SK-N-SH (cell line): ENCODE measurements around the gene P2RY12. TPM values are rescaled to one million over a fixed set of nuclear protein-coding genes. Genes with fewer than 3 reads are reported as not detected.

ENCODE experiments used
- CTCF ChIA-PET: fragments of 300-600, 350-600 bp; formaldehyde crosslinking; extraction: SDS; loops from one replicate; lab custom pipeline; 2021; lab: Yijun Ruan, JAX
- POLR2A ChIA-PET: fragments of 350-600 bp; sonication (Branson Sonifier 250); formaldehyde crosslinking; extraction: SDS; loops from one replicate; lab custom pipeline; 2020; ENCODE audit warnings: antibody characterized with exemption, inconsistent platforms; lab: Yijun Ruan, JAX
- DNase-seq: peaks from one replicate; pipeline ENCODE4 v3.0.0; 2012
- H2AFZ ChIP-seq: fragments of 200-600 bp; sonication (generic); 2 replicates; pipeline ENCODE4 v1.8.1; 2016; ENCODE audit warnings: antibody characterized with exemption, mild to moderate bottlenecking, low read depth
- H3F3A ChIP-seq: fragments of 200-600 bp; sonication (generic); replicated peaks from 2 replicates; pipeline ENCODE3; 2016; ENCODE audit warnings: antibody characterized with exemption, mild to moderate bottlenecking; ENCODE audit not compliant: insufficient read depth
- H3K27ac ChIP-seq, 2 experiments: fragments of 200-500 bp in 1 of 2; fragments of 200-600 bp in 1 of 2; sonication (Bioruptor generic) in 1 of 2; sonication (generic), shearing (Covaris generic) in 1 of 2; 2 replicates each; pipeline versions ENCODE4 v1.5.1 to v1.6.1; 2014 to 2016; ENCODE audit warnings: low read depth in 2 of 2, inconsistent platforms in 1 of 2, low read length in 1 of 2, mild to moderate bottlenecking in 1 of 2, mixed read lengths in 1 of 2
- H3K27me3 ChIP-seq: fragments of 200-600 bp; sonication (generic), shearing (Covaris generic); 2 replicates; pipeline ENCODE4 v1.6.1; 2016; ENCODE audit warnings: mixed run types; ENCODE audit not compliant: insufficient read depth
- H3K36me3 ChIP-seq, 2 experiments: fragments of 200-500 bp in 1 of 2; fragments of 200-600 bp in 1 of 2; sonication (Bioruptor generic) in 1 of 2; sonication (generic) in 1 of 2; replicated peaks in 1 of 2; 2 replicates each; pipeline versions ENCODE3 to v1.5.1; 2014 to 2016; ENCODE audit warnings: low read length in 1 of 2, mild to moderate bottlenecking in 1 of 2; ENCODE audit not compliant: insufficient read depth in 2 of 2, control insufficient read depth in 1 of 2
- H3K4me1 ChIP-seq, 2 experiments: fragments of 200-500 bp in 1 of 2; fragments of 200-600 bp in 1 of 2; sonication (Bioruptor generic) in 1 of 2; sonication (generic), shearing (Covaris generic) in 1 of 2; 2 replicates each; pipeline versions ENCODE4 v1.5.1 to v1.6.1; 2014 to 2016; ENCODE audit warnings: low read depth in 1 of 2, low read length in 1 of 2, mixed run types in 1 of 2; ENCODE audit not compliant: insufficient read depth in 2 of 2, control insufficient read depth in 1 of 2
- H3K4me2 ChIP-seq: fragments of 200-600 bp; sonication (generic), shearing (Covaris generic); 2 replicates; pipeline ENCODE4 v1.6.1; 2017; ENCODE audit warnings: mixed run types
- H3K4me3 ChIP-seq, 2 experiments: fragments of 200-500 bp in 1 of 2; fragments of 200-600 bp in 1 of 2; sonication (Bioruptor generic) in 1 of 2; sonication (generic), shearing (Covaris generic) in 1 of 2; 2 replicates each; pipeline versions ENCODE4 v1.5.1 to v1.8.1; 2014 to 2016; ENCODE audit warnings: low read depth in 2 of 2, inconsistent platforms in 1 of 2, low read length in 1 of 2, mild to moderate bottlenecking in 1 of 2, mixed read lengths in 1 of 2, moderate library complexity in 1 of 2
- H3K79me2 ChIP-seq: fragments of 200-600 bp; sonication (generic); 2 replicates; pipeline ENCODE4 v1.8.1; 2017; ENCODE audit warnings: mild to moderate bottlenecking; ENCODE audit not compliant: insufficient read depth
- H3K9ac ChIP-seq: fragments of 200-600 bp; sonication (generic); 2 replicates; pipeline ENCODE4 v1.6.1; 2017; ENCODE audit warnings: mixed run types
- H3K9me2 ChIP-seq: fragments of 200-600 bp; sonication (generic); 2 replicates; pipeline ENCODE4 v1.6.1; 2017; ENCODE audit warnings: mixed run types
- H3K9me3 ChIP-seq: fragments of 200-600 bp; sonication (generic); 2 replicates; pipeline ENCODE4 v1.6.1; 2017; ENCODE audit warnings: mixed run types, mild to moderate bottlenecking, moderate library complexity
- H4K20me1 ChIP-seq: fragments of 200-600 bp; sonication (generic); 2 replicates; pipeline ENCODE4 v1.6.1; 2017; ENCODE audit warnings: mild to moderate bottlenecking, mixed run types; ENCODE audit not compliant: insufficient read depth
- CHD2 ChIP-seq: fragments of 150-350 bp; IDR thresholded peaks from 2 replicates; pipeline ENCODE4 v1.6.1; 2018; ENCODE audit warnings: low read length; ENCODE audit not compliant: partially characterized antibody
- FOSL2 ChIP-seq: IDR thresholded peaks from 2 replicates; pipeline ENCODE4 v1.4.0; 2012; ENCODE audit warnings: low read depth, mild to moderate bottlenecking, moderate library complexity, borderline replicate concordance
- FOXJ3 ChIP-seq: sonication (generic); formaldehyde crosslinking; IDR thresholded peaks from 2 replicates; pipeline ENCODE4 v1.5.1; 2020; ENCODE audit warnings: mild to moderate bottlenecking, missing genetic modification reagents
- JUND ChIP-seq: IDR thresholded peaks from 2 replicates; pipeline ENCODE4 v1.4.0; 2012
- MEF2A ChIP-seq: IDR thresholded peaks from 2 replicates; pipeline ENCODE4 v1.4.0; 2012; ENCODE audit warnings: low read depth, borderline replicate concordance
- NRF1 ChIP-seq: IDR thresholded peaks from 2 replicates; pipeline ENCODE4 v1.6.1; 2012; ENCODE audit warnings: low read depth, mild to moderate bottlenecking, low read length
- POLR2AphosphoS5 ChIP-seq: IDR thresholded peaks from 2 replicates; pipeline ENCODE4 v1.6.1; 2012; ENCODE audit warnings: low read depth, low read length
- RAD21 ChIP-seq: IDR thresholded peaks from 2 replicates; pipeline ENCODE4 v1.6.1; 2012; ENCODE audit warnings: mild to moderate bottlenecking, low read length
- RCOR1 ChIP-seq: fragments of 150-350 bp; IDR thresholded peaks from 2 replicates; pipeline ENCODE4 v1.6.1; 2017; ENCODE audit warnings: antibody characterized with exemption, low read length
- SMC3 ChIP-seq: IDR thresholded peaks from 2 replicates; pipeline ENCODE4 v1.6.1; 2012; ENCODE audit warnings: low read depth, low read length, improper control_type of control experiment
- WGBS: methylation state at CpG from one replicate; pipeline ENCODE4 v1.1.6; 2017; ENCODE audit warnings: low lambda C conversion rate; 5-methylcytosine and 5-hydroxymethylcytosine counted together
- polyA plus RNA-seq, 3 experiments: library from polyadenylated mRNA; depleted of rRNA; stranded (reverse); fragments of >200 nt; gene quantifications; 2 replicates each; pipeline ENCODE4 v1.2.3, GENCODE V29; 2012
- TF ChIP-seq, protein P1 (sequence below): IDR thresholded peaks from 2 replicates; pipeline ENCODE4 v1.4.0; 2012; ENCODE audit warnings: low read depth
- TF ChIP-seq, protein P2 (sequence below): fragments of 150-350 bp; IDR thresholded peaks from 2 replicates; pipeline ENCODE4 v1.6.1; 2017; ENCODE audit warnings: antibody characterized with exemption, low read length, low read depth, borderline replicate concordance
- TF ChIP-seq, protein P3 (sequence below): IDR thresholded peaks from 2 replicates; pipeline ENCODE4 v1.6.1; 2012; ENCODE audit warnings: mild to moderate bottlenecking, low read depth, low read length, moderate library complexity
- TF ChIP-seq, protein P4 (sequence below): IDR thresholded peaks from 2 replicates; pipeline ENCODE4 v1.4.0; 2012; ENCODE audit warnings: low read depth, borderline replicate concordance

P2RY12 gene
- polyA plus RNA-seq, 1 of the 3 experiments (the other 2 are of a cell fraction) = not detected

DNA sequence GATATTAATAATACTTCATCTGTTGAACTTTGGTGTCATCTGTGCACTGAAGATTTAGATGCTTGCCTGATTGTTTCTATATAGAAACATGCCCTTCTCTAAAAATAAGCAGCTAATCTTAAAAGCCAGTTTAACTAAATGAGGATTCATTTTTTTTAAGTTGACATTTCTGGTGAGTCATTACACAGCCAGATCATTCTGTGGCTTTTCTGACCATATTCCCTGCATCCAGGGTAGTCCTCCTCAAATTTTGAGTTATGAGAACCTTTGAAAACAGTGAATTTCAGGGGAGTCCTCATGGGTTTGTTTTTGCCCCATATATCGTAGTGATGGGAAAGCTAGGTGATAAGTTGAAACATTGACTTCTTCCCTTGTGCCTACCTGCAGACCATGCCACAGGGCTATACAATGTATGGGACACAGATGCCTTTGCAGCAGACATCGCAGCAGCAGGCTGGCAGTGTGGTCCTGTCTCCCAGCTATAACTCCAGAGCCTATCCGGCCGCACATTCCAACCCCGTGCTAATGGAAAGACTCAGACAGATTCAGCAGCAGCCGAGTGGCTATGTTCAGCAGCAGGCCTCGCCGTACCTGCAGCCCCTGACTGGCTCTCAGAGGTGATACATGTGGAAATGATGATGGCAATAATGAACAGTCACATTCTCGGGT, 26.5 kb upstream of the P2RY12 start:
- no peaks in the 10 kb centered on the region for H3K9me2 ChIP-seq
- no peaks in the 10 kb centered on the region for H3K27me3 ChIP-seq
- POLR2A ChIA-PET = no interaction called here
- H3K4me2 ChIP-seq = peak overlapping the region; percentile 36; the same call in 1 of the 2 replicates
- H3K36me3 ChIP-seq = no peaks in the 10 kb centered on the region
- peak overlapping the region in 1 of 2 experiments; percentile 20; a peak in 2 of 4 replicates for H3K27ac ChIP-seq
- H3K4me3 ChIP-seq = no peak overlapping the region
- CTCF ChIA-PET = interaction anchor here (1.4 kb wide), 1 partner anchor 428 kb away, joined by 3 read pairs; no protein-coding TSS in a partner anchor
- DNase-seq = no peak
- H3K4me1 ChIP-seq = no peaks in the 10 kb centered on the region; a peak in 1 of 4 replicates
- H3K79me2 ChIP-seq = no peaks in the 10 kb centered on the region
- H3K9me3 ChIP-seq = no peaks in the 10 kb centered on the region
- H2AFZ ChIP-seq = no peak overlapping the region
- TF ChIP-seq JUND (0 out of 2 replicates have a peak, but pooled peaks have one; percentile 11), FOSL2 (peak; percentile 15; the same call in 1 of the 2 replicates), POLR2AphosphoS5 (no peak)
- no peaks in the 10 kb centered on the region for H4K20me1 ChIP-seq
- 51% methylated on average over 9 of the region's 9 CpGs for WGBS
- no peak overlapping the region for H3K9ac ChIP-seq
- H3F3A ChIP-seq = peaks cover 6% of the 10 kb centered on the region

DNA sequence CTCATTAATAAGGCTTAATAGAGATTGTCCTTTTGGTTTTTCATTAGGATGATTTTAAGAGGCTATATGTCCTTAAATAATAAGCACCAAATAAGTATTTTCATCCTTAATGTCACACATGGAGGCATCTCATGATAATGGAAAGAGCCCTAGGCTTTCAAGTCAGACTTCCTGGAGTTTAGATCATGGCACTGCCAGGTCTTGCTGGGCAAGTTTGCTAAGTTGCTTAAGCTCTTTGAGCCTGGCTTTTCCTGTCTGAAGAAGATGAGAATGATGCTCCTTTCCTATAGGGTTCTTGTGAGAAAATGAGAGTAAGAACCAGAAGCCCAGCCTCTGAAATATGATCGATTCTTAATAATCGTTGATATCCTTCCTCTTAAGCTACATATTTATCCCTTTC, 23.4 kb upstream of the P2RY12 start:
- no peak overlapping the region for H3K4me2 ChIP-seq
- H3K27ac ChIP-seq = no peak overlapping the region
- no peaks in the 10 kb centered on the region for H3K79me2 ChIP-seq
- no peaks in the 10 kb centered on the region for H3K36me3 ChIP-seq
- no peak for DNase-seq
- no peak overlapping the region for H2AFZ ChIP-seq
- no peak overlapping the region for H3K4me3 ChIP-seq
- WGBS = 71% methylated on average over 2 of the region's 2 CpGs
- no peak overlapping the region for H3K9ac ChIP-seq
- ChIA-PET POLR2A (no interaction called here), CTCF (interaction anchor here (2.3 kb wide), 1 partner anchor 18 kb away, joined by 10 read pairs; no protein-coding TSS in a partner anchor)
- H3K9me3 ChIP-seq = no peaks in the 10 kb centered on the region
- no peaks in the 10 kb centered on the region for H3K9me2 ChIP-seq
- H4K20me1 ChIP-seq = no peaks in the 10 kb centered on the region
- H3F3A ChIP-seq = peaks cover 6% of the 10 kb centered on the region
- H3K27me3 ChIP-seq = no peaks in the 10 kb centered on the region
- TF ChIP-seq POLR2AphosphoS5 (no peak), MEF2A (no peak), SMC3 (no peak)
- H3K4me1 ChIP-seq = no peaks in the 10 kb centered on the region; a peak in 2 of 4 replicates

DNA sequence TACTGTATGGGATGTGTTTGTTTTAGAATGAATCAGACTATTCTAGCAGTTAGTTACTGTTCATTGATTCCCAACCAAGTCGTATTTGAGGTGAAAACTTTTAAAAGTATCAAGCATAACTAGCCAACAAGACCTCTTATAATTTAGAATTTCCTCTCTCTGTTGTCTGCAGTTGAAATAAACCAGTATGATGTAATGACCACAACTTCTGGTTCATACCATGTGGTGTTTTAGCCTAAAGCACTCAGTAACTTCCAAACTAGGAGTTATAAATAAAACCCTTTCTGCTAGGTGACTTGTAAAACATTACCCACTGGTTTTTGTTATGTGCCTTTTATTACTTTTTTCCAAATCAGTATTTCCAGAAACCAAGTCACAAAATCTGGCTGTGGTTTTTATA, 19.8 kb upstream of the P2RY12 start:
- H4K20me1 ChIP-seq = no peaks in the 10 kb centered on the region
- POLR2A ChIA-PET = no interaction called here
- H3K36me3 ChIP-seq = no peaks in the 10 kb centered on the region
- H3K9me3 ChIP-seq = no peaks in the 10 kb centered on the region
- H2AFZ ChIP-seq = no peak overlapping the region
- H3K27me3 ChIP-seq = no peaks in the 10 kb centered on the region
- H3K9ac ChIP-seq = no peak overlapping the region
- DNase-seq = no peak
- H3K4me3 ChIP-seq = no peak overlapping the region
- WGBS = 17% methylated on average over 1 of the region's 1 CpG
- H3K4me2 ChIP-seq = no peak overlapping the region
- H3K79me2 ChIP-seq = no peaks in the 10 kb centered on the region
- H3K4me1 ChIP-seq = peaks cover 0 to 2% of the 10 kb centered on the region in 2 experiments; a peak in 2 of 4 replicates
- H3K9me2 ChIP-seq = no peaks in the 10 kb centered on the region
- no peak overlapping the region for H3K27ac ChIP-seq
- CTCF ChIA-PET = interaction anchor here (1.3 kb wide), 1 partner anchor 21 kb away, joined by 3 read pairs; no protein-coding TSS in a partner anchor
- H3F3A ChIP-seq = no peaks in the 10 kb centered on the region
- TF ChIP-seq CHD2 (no peak), JUND (no peak), RCOR1 (no peak), RAD21 (no peak), NRF1 (no peak), FOXJ3 (no peak)
- TF ChIP-seq, protein P1, sequence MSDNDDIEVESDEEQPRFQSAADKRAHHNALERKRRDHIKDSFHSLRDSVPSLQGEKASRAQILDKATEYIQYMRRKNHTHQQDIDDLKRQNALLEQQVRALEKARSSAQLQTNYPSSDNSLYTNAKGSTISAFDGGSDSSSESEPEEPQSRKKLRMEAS = no peak
- TF ChIP-seq, protein P2, sequence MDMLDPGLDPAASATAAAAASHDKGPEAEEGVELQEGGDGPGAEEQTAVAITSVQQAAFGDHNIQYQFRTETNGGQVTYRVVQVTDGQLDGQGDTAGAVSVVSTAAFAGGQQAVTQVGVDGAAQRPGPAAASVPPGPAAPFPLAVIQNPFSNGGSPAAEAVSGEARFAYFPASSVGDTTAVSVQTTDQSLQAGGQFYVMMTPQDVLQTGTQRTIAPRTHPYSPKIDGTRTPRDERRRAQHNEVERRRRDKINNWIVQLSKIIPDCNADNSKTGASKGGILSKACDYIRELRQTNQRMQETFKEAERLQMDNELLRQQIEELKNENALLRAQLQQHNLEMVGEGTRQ = no peak
- TF ChIP-seq, protein P3, sequence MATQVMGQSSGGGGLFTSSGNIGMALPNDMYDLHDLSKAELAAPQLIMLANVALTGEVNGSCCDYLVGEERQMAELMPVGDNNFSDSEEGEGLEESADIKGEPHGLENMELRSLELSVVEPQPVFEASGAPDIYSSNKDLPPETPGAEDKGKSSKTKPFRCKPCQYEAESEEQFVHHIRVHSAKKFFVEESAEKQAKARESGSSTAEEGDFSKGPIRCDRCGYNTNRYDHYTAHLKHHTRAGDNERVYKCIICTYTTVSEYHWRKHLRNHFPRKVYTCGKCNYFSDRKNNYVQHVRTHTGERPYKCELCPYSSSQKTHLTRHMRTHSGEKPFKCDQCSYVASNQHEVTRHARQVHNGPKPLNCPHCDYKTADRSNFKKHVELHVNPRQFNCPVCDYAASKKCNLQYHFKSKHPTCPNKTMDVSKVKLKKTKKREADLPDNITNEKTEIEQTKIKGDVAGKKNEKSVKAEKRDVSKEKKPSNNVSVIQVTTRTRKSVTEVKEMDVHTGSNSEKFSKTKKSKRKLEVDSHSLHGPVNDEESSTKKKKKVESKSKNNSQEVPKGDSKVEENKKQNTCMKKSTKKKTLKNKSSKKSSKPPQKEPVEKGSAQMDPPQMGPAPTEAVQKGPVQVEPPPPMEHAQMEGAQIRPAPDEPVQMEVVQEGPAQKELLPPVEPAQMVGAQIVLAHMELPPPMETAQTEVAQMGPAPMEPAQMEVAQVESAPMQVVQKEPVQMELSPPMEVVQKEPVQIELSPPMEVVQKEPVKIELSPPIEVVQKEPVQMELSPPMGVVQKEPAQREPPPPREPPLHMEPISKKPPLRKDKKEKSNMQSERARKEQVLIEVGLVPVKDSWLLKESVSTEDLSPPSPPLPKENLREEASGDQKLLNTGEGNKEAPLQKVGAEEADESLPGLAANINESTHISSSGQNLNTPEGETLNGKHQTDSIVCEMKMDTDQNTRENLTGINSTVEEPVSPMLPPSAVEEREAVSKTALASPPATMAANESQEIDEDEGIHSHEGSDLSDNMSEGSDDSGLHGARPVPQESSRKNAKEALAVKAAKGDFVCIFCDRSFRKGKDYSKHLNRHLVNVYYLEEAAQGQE = no peak
- TF ChIP-seq, protein P4, sequence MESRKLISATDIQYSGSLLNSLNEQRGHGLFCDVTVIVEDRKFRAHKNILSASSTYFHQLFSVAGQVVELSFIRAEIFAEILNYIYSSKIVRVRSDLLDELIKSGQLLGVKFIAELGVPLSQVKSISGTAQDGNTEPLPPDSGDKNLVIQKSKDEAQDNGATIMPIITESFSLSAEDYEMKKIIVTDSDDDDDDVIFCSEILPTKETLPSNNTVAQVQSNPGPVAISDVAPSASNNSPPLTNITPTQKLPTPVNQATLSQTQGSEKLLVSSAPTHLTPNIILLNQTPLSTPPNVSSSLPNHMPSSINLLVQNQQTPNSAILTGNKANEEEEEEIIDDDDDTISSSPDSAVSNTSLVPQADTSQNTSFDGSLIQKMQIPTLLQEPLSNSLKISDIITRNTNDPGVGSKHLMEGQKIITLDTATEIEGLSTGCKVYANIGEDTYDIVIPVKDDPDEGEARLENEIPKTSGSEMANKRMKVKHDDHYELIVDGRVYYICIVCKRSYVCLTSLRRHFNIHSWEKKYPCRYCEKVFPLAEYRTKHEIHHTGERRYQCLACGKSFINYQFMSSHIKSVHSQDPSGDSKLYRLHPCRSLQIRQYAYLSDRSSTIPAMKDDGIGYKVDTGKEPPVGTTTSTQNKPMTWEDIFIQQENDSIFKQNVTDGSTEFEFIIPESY = no peak
